ENCODE results near the gene TUBGCP2.

TUBGCP2 gene

DNA sequence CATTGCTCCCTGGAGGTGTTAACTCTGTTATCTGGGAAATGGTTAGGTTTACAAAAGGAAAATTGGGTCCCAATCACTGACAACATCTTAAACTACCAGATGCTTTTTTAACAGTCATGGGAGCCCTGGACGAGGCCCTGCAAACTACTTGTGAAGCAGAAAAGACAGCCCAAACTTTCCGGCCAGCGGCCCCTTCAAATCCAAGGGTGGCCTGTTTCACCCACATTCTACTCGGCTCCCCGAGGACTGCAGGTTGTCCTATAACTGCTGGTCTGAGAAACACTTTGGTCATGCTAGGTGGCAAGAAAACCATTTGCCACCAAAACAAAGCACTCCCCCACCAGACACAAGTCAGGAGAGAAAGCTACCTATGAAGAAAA is 2.6 kb downstream of the TUBGCP2 start:
- DNase-seq (ENCODE audit: low read depth in 2 of 2), result no peak

DNA sequence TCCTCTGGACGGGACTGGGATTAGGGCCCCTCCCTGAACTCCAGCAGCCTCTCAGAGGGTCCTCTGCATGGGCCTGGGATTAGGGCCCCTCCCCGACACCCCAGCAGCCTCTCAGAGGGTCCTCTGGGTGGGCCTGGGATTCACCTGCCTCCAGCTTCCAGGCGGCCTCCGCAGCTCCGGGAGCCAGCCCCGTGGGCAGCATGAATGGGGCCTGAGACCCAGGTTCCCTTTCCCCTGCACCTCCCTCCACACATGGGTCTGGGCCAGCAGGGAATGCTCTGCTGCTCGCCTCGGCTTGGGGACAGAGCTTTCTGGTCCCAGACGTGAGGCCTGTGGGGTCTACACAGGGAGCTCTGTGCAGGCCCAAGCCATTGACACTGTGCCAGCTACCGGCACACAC is 5.5 kb downstream of the TUBGCP2 start:
- DNase-seq (ENCODE audit: low read depth in 2 of 2), result no peak

DNA sequence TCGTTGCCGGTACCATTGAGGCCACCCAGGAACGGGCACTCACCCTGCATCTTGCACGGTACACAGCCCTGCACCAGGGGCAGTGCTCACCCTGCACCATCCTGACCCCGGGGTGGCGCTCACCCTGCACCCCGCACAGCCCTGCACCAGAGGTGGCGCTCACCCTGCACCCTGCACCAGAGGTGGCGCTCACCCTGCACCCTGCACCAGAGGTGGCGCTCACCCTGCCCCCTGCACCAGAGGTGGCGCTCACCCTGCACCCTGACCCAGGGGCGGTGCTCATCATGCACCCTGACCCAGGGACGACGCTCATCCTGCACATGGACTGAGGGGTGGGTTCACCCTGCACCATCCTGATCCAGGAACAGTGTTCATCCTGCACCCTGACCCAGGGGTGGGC is 6.4 kb downstream of the TUBGCP2 start:
- no peak for DNase-seq (ENCODE audit: low read depth in 2 of 2)

DNA sequence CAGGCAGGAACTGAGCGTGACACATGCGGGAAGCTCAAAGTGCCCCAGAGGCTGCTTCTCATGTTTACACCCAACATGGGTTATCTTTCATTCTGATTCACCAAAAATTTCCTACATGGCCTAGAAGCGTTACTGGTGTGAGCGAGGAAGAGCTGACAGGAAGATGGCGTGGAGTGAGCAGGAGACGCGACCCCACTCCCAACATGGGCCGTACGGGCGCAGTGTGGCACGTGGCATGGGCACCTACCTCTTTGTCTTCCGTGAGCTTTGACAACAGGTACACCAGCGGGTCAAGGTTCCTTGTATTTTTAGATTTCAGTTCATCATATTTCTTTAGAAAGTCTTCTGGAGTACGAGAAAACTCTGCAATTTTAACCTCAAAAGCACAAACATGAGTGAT is 8.9 kb downstream of the TUBGCP2 start:
- DNase-seq (ENCODE audit: low read depth in 2 of 2), result no peak

DNA sequence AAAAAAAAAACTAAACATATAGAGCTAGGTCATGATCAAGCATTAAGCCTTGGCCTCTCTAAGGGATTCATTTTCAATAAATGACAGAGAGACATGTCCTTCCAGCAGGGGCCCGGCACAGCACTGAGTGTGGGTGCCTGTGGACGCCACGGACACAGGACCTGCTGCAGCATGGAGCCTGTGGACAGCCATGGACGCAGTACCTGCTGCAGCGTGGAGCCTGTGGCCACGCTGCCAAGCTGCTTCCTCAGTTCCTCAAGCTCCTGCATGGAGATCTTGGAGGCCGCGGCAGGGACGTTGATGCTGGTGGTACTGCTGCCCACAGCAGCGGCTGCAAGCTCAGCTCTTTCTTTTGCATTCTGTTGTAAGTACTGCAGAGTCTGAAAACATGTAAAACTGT is 9.4 kb downstream of the TUBGCP2 start:
- DNase-seq (ENCODE audit: low read depth in 2 of 2), result no peak

DNA sequence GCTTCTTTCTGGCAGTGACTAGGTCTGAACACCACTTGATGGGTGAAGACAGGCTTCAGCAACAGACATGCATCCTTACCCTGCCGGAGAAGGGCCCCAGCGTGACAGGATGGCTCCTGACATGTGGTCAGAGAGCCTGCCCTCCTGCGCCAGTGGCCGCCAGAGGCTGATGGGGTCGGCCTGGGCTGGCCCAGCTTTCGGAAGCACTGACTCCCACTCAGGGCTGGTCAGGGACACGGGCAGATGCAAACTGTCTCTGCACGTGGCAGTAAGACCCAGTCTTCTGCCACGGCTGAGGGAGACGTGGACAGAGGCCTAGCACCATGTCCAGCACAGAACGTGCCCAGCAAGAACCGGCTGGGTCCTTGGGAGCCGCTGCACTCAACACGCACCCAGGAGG is 10.2 kb downstream of the TUBGCP2 start:
- DNase-seq (ENCODE audit: low read depth in 2 of 2), result no peak

DNA sequence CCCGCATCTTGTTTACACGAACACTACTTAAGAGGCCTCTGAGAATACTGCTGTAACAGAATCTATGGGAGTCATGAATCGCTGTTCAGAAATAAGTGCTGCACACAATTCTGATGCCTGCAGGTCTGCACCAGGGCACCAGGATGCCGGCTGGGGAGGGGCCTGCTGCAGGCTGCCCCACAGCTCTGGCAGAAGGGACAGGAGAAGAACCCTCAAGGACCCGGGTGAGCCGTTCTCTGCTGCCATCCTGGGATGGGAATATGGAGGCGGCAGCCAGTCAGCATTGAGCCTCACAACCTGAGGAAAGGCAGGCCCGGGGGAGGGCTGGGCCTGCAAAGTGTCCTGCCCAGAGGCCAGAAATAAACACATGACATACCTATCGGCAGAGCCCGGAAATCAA is 11.2 kb downstream of the TUBGCP2 start:
- no peak for DNase-seq (ENCODE audit: low read depth in 2 of 2)

DNA sequence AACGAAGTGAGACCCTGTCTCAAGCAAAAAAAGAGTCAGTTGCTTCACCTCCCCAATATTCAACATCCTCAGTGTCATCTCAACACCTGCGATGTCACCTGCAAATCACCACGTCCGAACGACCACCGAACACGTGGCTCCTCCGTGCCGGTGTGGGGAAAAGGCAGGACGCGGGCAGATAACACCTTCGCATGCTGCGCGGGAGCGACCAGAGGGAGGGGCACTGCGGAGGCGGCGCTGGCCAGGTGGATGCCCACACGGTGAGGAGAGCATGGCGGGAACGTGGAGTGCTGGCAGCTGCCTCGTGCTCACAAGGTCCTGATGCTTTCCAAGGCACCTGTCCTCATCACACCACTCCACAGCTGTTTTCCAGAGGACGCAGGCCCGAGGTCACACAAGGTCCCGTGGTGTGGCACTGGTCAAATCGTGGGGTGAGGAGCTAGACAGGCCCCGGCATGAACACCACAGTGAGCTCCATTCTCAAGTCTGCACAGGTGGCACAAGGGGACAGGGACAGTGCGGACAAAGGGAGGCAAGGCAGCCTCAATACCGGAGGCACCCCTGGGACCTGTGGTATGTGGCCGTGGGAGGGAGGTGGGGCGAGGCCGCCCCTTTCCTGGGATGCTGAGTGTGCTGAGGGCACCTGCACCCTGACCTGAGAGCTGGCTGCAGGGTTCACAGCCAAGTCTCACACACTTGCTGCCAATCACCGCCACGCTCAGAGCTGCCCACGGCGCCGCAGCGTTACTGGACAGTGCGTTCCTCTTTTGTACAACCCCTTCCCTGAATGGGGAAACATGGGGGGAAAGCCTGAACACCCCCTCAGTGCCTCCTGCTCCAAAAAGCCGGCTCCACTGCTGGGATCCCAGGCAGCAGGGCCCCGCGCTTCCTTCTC is 13.0 kb downstream of the TUBGCP2 start:
- no peak for DNase-seq (ENCODE audit: low read depth in 2 of 2)

DNA sequence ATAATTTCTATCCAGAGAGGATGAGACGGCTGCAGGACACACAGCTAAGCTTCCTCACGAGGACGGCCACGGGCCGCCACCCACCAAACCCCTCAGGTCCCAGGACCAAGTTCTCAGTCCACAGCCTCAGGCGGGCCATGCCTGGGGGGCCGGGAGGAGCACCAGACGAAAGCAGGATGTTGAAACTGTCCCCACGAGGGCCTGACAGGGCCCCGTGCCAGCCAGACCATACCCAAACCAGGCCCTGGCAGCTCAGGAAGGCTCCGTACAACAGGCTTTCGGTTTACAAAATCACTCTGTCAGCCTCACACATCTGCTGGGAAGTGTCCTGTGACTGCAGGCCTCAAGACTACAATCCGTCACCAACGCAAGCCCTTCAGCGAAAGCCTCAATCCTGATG is 14.5 kb downstream of the TUBGCP2 start:
- DNase-seq (ENCODE audit: low read depth in 2 of 2), result no peak

DNA sequence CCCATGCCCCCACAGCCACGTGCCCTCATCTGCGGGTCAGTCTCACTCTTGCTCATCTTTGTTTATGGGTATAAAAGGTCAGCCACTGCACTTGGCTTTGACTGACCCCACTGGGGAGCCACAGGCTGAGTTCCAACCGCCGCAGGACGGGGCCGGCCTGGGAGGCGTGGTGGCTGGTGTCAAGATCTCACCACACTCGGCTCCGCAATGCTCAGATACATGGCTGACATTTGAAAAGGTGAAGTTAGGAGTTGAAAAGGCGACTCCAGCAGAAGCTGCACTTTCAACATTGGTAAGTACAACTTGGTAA is 14.9 kb downstream of the TUBGCP2 start:
- DNase-seq (ENCODE audit: low read depth in 2 of 2), result no peak

DNA sequence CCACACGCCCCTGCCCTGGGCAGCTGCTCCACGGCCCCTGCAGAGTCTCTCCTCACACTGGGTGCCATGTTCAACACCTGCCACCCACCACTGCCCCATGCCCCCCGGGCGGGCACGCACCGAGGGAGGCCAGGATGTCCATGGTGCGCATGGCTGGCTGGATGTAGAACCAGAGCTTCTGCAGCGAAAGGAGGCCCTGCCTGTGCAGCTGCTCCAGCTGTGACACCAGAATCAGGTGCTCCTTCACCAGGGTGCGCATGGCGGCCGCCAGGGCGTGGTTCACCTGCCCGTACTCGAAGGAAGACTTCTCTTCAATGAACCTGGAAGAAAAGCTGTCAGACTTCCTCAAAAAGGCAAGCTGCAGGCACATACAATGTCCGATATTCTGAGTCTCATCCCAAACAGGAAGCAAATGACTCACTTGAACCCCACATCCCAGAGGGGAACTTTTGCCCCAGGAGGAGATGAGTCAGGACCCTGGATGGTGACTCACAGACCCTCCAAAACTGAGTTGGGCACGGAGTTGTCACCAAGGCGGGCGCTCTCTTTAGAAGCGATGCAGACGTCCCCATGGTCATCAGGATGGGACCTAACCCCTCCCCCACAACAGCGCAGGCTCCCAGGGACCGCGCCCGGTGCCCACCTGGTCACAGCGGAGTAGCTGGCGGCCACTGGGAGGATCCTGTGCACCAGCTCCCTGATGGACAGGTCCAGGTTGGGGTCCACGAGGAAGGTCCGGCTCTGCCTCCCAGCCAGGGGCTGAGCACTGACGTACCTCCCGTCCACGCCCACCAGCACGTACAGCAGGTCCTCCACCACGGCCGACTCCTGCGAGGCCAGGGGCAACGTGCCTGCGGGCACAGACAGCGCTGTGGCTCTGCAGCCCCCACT is 15.5 kb downstream of the TUBGCP2 start:
- no peak for DNase-seq (ENCODE audit: low read depth in 2 of 2)

DNA sequence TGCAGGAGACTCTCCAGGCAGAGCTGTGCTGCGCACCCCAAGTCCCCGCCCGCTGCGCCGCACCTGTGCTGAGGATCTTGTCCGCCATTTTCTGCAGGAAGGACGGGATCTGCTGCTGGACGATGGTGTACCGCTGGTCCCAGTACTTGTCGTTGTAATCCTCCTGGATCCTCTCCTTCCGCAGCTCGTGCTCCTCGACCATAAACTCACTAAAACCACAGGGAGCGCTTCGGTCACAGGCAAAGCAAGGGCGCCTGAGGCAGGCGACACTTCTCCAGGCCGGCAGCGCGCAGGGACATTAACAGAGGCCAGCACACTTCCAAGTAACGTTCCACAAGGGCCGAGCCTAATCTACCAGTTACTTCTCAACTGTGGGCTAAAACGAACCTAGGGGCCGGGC is 18.9 kb downstream of the TUBGCP2 start:
- no peak for DNase-seq (ENCODE audit: low read depth in 2 of 2)

DNA sequence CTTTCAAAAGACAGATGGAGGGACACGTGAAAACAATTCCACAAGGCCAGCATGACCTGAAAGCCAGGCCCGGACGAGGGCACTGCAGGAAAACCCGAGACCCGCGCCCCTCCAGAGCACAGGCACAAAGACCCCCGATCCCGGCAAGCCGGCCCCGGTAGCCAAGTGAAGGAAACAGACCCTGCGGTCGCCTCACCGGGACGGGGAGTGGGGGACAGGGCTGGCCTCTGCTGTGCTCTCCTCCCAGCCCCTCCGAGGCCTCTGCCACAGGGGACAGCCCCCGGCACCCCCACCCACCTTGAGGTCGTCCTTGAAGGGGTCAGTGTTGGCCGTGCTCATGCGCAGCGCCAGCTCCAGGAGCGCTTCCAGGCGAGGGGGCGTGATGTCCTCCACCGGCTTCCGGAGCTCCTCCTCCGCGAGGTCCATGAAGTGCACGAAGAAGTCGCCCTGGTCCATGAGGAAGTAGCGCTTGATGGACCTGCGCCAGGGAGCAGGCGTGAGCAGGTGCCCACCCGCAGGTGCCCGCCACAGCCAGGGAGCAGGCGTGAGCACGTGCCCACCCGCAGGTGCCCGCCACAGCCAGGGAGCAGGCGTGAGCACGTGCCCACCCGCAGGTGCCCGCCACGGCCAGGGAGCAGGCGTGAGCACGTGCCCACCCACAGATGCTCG is 20.7 kb downstream of the TUBGCP2 start:
- no peak for DNase-seq (ENCODE audit: low read depth in 2 of 2)

DNA sequence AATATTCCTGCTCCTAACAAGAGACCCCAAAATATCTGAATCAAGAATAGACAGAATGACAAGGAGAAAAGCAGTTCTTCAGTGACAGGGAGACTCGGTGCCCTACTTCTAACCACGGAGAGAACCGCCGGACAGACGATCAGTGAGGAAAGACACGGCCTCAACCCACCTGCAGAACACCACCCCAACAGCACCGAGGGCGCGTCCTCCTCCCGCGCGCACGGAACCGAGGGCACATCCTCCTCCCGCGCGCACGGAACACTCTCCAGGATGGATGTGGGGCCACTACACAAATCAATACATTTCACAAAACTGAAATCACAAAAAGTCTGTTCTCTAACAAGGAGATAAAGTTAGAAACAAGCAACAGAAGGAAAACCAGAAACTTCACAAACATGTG is 22.3 kb downstream of the TUBGCP2 start:
- no peak for DNase-seq (ENCODE audit: low read depth in 2 of 2)

DNA sequence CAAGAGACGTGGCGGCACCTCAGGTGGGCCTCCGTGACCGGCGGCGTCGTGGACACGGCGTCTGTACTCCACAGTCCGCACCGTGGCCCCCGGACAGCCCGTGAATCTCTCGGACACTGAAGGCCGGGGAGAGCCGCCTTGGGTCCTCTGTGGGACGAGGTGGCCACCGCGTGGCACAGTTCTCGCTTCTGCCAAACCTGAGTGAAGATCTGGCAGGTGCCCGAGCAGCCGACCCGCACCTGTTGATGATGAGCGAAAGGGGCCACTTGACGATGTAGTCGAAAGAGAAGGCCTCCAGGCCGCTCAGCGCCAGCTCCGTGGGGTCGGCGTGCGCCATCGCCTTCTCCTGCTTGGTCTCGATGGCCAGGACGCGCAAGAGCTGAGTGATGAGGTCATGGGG is 23.5 kb downstream of the TUBGCP2 start:
- DNase-seq (ENCODE audit: low read depth in 2 of 2), result no peak

DNA sequence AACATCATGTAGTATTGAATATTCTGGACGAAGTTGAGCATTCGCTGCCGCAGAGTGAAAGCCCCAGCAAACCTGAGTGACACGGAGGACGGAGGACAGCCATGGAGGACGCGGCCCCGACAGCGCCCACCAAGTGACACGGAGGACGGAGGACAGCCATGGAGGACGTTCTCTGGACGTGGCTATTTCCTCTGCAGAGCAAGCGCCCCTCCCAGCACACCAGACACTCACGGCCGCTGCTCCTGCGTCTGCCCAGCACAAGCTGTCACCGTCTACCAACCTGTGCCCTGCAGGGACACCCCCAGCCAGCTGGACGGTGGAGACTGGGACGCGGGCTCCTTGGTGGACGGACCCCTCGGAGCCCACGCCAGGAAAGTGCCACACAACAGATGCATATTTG is 24.7 kb downstream of the TUBGCP2 start:
- no peak for DNase-seq (ENCODE audit: low read depth in 2 of 2)

DNA sequence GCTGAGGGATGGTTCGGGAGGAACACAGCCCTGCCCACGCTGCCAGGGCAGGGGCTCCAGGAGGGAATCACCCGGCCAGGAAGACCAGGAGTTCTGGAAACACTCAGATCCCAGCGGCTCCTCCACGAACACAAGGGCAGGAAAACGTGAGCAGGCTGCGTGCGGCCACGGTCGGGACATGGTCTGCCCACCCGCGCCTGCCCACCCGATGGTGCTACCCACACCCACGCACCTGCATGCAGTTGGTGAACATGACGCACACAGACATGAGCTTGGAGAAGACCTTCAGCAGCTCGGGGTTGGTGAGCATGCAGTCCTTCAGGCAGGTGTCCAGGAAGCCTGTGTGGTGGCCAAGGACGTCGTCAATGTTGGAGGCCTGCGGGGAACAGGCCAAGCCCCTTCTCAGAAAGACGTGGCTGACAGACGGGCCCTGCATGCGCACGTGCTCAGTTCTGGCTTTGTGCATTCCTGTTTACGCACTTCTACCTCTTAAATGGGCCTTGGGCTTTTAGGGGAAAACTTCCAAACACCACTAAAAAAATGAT is 25.8 kb downstream of the TUBGCP2 start:
- DNase-seq (ENCODE audit: low read depth in 2 of 2), result no peak

DNA sequence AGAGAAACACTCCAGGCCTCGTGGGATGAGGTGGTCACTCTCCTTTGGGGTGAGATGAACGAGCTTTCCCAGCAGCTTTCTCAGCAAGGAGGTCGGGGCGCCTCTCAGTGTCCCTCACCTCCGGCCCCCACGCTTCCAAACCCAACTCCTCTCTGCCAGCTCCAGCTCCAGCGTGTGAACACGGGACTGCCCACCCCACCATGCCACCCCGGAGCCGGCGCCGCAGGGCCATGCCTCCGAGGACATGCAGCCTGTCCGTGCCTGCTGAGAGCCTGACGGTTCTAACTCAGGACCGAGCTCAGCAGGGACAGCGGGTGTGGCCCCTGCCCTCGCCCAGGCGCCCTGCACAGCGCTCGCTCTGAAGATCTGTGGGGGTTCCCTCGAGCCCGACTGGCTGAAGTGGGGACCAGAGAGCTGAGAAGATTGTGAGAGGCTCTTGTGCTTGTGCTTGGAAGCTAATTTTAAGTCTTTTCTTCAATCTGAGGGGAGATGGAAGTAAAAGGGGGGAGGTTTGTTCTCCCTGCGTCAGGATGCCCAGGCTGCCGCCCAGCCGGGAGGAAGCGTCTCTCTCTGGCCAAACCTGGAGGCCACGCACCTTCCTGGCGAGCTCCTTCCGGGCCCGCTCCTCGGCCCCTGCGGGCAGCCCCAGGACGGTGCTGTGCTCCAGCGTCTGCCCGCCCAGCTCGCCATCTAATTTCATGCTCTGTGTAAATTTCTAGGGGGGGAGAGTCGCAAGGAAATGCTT is 26.9 kb downstream of the TUBGCP2 start:
- no peak for DNase-seq (ENCODE audit: low read depth in 2 of 2)

DNA sequence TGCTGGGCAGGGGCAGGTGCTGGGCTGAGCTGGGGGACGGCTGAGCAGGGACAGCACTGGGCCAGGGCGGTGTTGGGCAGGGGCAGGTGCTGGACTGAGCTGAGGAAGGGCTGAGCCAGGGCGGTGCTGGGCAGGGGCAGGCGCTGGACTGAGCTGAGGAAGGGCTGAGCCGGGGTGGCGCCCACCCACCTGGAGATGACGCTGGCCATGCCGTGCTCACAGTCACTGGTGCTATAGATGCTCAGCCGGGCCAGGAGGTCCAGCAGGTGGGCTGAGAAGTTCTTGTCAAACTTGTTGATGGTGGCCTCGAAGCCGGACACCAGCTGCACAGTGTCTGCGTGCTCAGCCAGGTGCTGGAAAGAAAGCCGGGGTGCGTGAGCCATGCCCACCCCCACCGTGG is 27.6 kb downstream of the TUBGCP2 start:
- no peak for DNase-seq (ENCODE audit: low read depth in 2 of 2)

DNA sequence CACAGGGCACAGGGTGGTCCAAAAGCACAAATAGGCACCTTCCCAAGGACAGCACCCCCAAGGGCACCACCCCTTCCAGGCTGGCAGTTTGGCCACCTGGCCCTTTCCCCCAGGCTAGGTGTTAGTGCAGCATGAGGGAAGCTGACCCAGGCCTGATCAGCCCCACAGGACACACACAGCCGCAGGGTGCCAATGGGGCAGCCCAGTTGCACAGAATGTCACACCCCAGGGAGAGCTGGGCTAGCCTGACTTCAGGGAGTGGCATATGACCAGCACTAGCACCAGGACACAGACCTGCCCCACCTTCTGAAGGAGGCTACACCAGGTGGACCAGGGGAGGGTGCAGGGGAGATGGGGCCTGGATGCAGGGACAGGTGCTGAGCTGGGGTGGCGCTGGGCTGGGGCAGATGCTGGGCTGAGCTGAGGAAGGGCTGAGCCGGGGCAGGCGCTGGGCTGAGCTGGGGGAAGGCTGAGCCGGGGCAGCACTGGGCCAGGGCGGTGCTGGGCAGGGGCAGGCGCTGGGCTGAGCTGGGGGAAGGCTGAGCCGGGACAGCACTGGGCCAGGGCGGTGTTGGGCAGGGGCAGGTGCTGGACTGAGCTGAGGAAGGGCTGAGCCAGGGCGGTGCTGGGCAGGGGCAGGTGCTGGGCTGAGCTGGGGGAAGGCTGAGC is 28.1 kb downstream of the TUBGCP2 start:
- DNase-seq (ENCODE audit: low read depth in 2 of 2), result no peak

Data from fibroblast of skin of left quadriceps (primary cell).